ENCODE data around the gene HMCN2.

The HMCN2 gene

GRCh38 chr9:130265431-130266235 lies at the start of gene HMCN2:
Gene HMCN2, plus strand, starts transcription at chr9:130265760. Its CDS starts 119 bp downstream, at chr9:130265879.
- no peak for DNase-seq

- DNase-seq: no peak
Measured at GRCh38 chr9:130217838-130218237, 47.7 kb upstream of the HMCN2 start.

- DNase-seq: no peak
Measured at GRCh38 chr9:130219661-130220096, 45.9 kb upstream of the HMCN2 start.

- DNase-seq: no peak
Measured at GRCh38 chr9:130220352-130220751, 45.2 kb upstream of the HMCN2 start.

- no peak for DNase-seq
Measured at GRCh38 chr9:130222833-130223232, 42.7 kb upstream of the HMCN2 start.

GRCh38 chr9:130225071-130225470 lies 40.5 kb upstream of the HMCN2 start:
- no peak for DNase-seq

- no peak for DNase-seq
Measured at GRCh38 chr9:130225586-130225985, 40.0 kb upstream of the HMCN2 start.

- no peak for DNase-seq
Measured at GRCh38 chr9:130226112-130226511, 39.4 kb upstream of the HMCN2 start.

- DNase-seq: no peak
Measured at GRCh38 chr9:130227833-130228232, 37.7 kb upstream of the HMCN2 start.

GRCh38 chr9:130229759-130230158 lies 35.8 kb upstream of the HMCN2 start:
- DNase-seq: no peak

- no peak for DNase-seq
Measured at GRCh38 chr9:130230631-130231030, 34.9 kb upstream of the HMCN2 start.

GRCh38 chr9:130232899-130233586 lies 32.5 kb upstream of the HMCN2 start:
- no peak for DNase-seq

GRCh38 chr9:130233587-130233945 lies 32.0 kb upstream of the HMCN2 start:
- DNase-seq: no peak

- no peak for DNase-seq
Measured at GRCh38 chr9:130234340-130235260, 31.0 kb upstream of the HMCN2 start.

GRCh38 chr9:130235558-130236435 lies 29.8 kb upstream of the HMCN2 start:
- peak; percentile 49 to 69 for DNase-seq

- no peak for DNase-seq
Measured at GRCh38 chr9:130236436-130236985, 29.0 kb upstream of the HMCN2 start.

GRCh38 chr9:130237076-130237475 lies 28.5 kb upstream of the HMCN2 start:
- DNase-seq: no peak

- DNase-seq: no peak
Measured at GRCh38 chr9:130237763-130238524, 27.6 kb upstream of the HMCN2 start.

- no peak for DNase-seq
Measured at GRCh38 chr9:130239363-130239695, 26.2 kb upstream of the HMCN2 start.

GRCh38 chr9:130239741-130240241 lies 25.8 kb upstream of the HMCN2 start:
- no peak for DNase-seq
